DMS114 treated with DMSO at 0.1 percent for 48 hours (cell line): Measurements from ENCODE around the gene GSK3B.

Experiments
- DNase-seq: peaks from one replicate; lab custom pipeline; 2025; ENCODE audit not compliant: unreplicated experiment; lab: John Stamatoyannopoulos, UW

The GSK3B gene

DNA sequence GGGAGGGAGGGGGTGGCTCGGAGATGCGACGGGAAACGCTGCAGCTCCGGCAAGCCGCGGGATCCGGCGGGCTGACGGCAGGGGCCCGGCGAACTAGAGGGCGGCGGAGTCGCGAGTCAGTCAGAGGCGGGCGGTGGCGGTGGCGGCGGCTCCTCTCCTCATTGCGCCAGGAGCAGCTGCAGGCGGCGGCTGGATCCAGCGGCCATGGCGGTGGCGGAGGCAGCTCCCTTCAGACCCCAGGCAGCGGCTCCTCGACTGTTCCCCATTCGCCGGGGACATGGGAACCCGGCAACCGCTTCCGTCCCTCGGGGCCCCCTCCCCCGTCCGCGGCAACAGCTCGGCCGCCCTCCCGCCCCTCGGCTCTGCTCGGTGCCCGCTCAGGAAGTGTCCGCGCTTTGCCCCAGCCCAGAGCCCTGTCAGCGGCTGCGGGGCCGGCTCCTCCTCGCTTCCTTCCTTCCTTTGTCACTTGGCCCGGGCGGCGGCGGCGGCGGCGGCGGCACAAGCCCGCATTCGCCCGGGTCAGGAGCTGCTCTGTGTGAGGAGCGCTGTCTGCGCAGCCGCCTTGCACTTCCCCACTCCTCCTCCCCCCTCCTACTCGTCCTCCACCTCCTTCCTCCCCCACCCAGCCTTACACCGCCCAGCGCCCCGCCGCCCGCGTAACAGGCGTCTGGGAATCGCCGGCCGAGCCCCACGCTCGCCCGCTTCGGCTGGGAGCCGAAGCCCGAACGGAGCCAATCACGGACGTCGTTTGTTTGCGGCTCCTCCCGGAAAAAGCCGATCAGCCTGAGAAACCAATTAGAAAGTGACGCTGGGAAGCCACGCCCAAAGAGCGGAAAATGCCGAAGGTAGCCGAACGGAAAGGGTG is at the start of gene GSK3B:
GSK3B (minus strand) TSS at position 537 of the 865 bp plus-strand sequence. CDS start 1,013 bp downstream, outside the sequence.
- peak; percentile 41 for DNase-seq

DNA sequence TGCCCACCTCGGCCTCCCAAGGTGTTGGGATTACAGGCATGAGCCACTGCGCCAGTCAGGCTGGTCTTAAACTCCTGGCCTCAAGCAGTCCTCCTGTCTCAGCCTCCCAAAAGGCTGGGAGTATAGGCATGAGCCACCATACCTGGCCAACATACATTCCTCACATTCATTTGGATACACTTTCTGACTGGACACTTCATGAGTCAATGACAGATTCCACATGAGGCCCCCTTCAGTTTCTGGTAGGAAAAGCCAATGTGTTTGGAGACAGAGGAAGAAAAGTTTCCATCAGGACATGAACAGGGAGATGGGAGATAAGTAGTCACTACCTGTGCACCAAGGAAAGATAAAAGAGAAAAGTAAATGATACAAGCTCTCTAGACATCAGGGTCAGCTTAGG is 49.4 kb upstream of the GSK3B start:
- DNase-seq: no peak

DNA sequence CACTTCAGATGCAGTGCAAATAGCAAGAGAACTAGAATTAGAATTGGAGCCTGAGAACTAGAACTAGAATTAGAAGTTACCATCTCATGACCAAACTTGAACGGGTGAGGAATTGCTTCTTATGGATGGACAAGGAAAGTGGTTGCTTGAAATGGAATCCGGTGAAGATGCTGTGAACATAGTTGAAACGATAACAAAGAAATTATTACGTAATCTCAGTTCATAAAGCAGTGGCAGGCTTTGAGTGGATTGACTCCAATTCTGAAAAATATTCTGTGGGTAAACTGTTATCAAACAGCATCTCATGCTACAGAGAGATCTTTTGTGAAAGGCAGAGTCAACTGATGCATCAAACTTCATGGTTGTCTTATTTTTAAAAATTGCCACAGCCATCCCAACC is 48.0 kb upstream of the GSK3B start:
- no peak for DNase-seq

DNA sequence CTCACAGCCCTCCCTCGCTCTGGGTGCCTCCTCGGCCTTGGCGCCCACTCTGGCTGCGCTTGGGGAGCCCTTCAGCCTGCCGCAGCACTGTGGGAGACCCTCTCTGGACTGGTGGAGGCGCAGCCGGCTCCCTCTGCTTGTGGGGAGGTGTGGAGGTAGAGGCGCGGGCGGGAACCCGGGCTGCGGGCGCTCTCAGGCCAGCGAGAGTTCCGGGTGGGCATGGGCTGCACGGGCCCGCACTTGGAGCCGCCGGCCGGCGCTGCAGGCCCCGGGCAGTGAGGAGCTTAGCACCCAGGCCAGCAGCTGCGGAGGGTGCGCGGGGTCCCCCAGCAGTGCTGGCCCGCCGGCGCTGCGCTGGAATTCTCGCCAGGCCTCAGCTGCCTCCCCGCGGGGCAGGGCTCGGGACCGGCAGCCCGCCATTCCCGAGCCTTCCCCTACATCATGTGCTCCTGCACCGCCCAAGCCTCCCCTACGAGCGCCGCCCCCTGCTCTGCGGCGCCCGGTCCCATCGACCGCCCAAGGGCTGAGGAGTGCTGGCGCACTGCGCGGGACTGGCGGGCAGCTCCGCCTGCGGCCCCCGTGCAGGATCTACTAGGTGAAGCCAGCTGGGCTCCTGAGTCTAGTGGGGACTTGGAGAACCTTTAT is 46.0 kb upstream of the GSK3B start:
- no peak for DNase-seq

DNA sequence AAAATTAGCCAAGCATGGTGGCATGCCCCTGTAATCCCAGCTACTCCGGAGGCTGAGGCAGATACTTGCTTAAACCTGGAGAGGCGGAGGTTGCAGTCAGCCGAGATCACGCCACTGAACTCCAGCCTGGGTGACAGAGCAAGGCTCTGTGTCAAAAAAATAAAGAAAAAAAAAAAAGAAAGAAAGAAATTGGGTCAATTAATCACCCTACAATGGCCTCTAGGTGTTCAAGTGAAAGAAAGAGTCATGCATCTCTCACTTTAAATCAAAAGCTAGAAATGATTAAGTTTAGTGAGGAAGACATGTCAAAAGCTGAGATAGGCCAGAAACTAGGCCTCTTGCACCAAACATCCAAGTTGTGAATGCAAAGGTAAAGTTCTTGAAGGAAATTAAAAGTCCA is 44.9 kb upstream of the GSK3B start:
- DNase-seq: no peak

DNA sequence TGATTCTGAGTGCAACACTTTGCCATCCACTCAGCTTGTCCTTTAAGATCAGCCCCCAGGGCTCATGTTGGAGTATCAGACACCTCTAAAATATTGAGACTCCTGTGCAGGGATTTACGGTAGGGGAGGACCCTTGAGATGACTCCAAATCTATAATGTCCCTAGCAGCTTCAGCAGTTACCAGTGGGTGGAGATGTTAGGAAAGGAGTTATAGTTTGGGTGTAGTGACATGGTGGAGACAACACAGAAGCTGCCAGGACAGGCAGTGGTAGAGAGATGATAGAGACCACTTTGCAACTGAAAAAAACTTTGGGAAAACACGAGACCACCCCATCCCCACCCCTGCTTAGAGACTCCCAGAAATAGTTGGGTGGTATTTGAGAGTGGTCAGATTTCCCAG is 43.3 kb upstream of the GSK3B start:
- no peak for DNase-seq

DNA sequence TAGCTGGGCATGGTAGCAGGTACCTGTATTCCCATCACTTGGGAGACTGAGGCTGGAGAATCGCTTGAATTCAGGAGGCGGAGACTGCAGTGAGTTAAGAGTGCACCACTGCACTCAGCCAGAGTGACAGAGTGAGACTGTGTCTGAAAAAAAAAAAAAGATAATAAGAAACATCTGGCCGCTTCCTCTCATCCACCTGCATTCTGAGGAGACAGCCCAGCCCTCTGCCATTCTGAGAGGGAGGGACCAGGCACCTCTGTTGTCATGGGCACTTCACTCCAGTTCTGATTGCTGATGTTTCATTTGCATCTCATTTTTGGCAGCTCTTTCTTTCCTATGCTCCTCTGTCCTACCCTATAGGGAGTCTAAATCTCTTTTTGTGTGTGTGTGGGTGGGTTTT is 36.4 kb upstream of the GSK3B start:
- no peak for DNase-seq

DNA sequence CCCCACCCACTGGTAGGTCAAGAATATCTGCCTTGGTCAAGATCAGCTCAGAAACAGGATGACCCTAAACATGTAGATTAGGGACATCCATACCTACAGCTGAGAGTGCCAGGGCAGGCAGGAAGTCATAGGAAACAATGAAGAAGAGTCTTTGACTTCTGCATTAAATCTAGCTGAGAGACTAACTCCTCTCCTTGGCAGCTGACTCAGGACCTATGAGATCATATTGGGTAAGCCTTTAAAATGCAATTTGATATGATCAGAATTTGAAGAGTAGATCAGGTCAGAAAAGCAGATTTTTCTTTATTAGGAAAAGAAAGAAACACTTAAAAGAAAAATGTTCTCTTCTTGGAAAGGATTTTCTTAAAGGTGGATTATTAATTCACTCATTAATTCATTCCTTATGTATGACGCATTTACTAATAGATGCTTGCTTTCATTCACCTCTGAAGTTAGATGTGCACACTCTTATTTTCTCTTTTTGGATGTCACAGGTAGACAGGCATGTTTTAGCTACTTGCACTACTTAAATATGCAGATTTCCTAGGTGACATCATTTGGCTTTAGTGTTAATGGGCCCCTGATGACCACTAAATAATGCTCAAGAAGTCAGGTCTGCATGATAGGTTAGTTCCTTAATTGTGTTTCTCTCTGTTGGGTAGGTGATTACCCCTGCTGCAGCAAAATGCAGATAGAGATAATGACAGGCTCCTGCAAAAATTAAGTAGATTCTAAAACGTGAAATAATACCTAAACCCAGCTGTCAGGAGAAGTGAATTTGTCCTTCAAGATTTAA is 35.7 kb upstream of the GSK3B start:
- DNase-seq: no peak

DNA sequence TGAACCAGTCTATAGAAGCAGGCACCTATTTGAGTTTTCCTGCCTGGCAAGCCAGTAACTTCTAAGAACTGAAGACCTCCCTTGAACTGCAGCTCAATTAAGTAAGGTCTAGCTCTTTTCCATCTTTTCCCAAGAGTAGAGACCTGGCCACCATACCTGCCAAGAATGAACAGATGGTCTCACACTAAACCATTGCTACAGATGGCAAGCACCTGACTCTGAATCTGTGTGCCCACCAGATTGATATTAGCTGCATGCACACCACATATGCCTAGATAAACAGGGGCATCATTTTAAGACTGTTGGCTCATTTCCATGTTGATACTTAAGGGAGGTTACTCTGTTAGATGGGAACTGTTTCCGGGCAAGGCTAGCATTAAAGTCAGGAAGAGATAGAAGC is 34.8 kb upstream of the GSK3B start:
- DNase-seq: no peak

DNA sequence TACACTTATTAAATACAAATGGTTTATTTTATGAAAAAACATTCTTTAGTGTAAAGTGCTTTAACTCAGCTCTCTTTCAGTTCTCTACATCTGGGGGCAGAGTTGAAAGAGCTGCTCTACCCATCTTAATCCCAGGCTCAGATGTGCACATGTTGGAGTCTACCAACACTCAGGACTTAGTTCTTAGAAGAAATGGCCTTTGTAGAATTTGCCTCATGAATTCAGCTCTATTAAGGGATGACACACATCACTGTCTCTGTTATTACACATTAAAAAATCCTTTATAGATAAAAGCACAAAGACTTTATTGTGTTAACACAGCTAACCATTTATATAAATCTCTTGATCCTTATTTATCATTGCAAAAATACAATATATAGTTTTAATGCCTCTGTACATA is 31.7 kb upstream of the GSK3B start:
- DNase-seq: no peak

DNA sequence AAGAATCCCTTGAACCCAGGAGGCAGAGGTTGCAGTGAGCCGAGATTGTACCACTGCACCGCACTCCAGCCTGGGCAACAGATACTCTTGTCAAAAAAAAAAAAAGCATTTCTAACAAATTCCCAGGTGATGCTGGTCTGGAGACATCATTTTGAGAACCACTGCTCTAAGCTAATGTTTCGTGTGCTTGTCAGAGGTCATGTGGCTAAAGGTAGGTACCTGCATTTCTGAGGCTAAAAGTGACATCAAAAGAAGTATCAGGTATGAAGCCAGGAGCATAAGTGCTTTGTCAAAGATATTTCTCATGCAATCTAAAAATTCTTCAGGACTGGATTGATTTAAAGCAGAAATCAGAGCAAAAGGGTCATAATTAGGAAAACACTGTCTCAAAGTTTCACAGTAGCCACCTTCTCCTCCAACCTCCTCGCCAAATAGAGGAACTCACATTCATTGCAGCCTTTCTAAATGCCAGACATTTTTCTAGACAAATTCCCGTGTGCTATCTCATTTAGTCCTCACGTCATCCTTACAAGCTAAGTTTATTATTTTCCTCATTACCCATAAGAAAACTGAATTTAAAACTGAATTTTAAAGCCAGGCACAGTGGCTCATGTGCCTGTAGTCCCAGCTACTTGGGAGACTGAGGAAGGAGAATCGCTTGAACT is 25.7 kb upstream of the GSK3B start:
- DNase-seq: no peak

DNA sequence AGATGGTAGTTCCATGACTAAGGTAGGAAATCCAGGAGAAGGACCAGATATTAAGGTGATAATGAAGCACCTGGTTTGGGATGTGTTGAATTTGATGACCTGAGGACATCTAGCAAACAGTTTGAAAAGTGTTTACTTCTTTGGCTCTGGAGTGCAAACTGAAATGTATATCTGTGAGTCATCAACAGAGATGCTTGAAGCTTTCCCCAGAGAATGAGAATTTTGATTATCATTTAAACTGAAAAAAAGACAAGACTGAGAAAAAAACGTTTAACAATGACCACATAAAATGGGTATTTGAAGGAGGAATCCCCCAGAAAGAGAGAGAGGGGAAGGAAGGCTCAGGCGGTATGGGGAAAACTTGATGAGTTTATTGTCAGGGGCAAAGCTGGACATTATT is 20.7 kb upstream of the GSK3B start:
- no peak for DNase-seq

DNA sequence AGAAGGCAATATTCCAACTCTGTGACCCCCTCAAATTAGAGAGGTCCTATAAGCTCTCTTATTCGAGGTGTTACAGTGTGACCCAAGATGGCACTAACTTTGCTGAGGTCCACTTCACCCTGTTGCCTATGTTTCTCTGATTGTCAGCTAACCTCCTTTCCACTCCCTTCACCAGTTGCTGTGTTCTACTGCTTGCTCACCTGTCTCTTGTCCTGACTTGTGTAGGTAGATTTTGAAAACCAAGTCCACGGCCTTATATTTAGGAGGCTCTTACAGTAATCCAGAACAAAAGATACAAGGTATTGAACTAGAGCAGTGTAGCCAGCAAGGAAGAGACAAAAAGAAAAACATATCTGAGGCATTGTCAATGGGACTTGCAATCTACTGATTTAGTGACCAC is 20.1 kb upstream of the GSK3B start:
- DNase-seq: no peak

DNA sequence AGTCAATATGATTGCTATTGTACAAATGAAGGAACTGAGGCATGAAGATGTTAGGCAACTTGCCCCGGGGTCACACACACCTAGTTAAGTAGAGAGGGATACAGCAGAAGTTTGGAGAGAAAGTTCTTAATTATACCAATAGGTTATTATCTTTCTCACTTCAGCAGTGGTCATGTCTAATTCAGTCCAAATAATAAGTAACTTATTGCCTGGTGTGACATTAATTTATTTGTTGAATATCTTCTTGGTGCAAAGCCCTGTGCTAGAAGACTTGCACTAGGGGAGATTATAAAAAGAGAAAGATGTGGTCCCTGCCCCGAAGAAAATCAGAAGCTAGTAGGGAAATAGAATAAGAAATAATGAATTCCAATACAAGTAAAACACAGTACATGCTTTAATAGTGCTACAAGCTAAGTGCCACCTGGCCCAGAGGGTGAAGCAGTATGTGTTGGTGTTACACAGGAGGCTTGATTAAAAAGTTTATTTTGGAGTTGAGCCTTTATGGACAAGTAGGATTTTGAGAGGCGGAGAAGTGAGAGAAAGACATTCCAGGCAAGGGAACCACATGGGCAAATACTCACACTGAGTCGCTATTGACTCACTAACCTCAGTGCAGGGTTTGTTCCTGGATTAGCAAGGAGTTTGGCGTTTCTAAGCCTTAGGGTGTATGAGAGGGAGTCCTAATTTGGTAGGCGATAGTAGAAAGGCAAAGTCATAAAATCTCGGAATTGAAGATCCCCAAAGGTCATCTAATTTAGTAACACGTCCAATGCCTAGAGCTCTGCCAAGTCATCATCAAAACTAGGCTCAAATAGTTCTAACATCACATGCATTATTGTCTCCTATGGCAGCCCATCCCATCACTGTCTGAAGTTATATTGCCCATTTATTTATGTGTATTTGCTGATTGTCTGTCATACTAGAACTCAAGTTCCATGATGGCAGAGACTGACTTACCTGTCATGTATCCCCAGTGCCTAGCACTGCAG is 19.2 kb upstream of the GSK3B start:
- no peak for DNase-seq

DNA sequence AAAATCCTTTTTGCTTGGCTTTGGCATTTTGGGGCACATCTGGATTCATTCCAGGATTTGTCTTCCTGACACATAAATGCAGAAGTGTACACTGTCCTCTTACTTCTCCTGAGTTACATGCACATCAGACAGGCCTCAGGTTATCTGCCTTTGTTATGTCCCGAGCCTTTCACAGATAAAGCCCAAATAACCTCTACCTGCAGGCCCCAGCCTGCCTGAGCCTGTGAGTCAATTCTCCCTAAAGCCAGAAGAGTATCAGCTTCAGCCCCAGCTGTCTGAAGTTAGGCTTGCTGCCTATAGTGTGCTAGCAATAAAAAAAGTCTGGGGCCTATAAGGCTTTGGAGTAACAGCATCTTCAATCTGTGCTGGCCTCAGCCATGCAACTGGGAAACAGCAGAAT is 17.7 kb upstream of the GSK3B start:
- DNase-seq: no peak

DNA sequence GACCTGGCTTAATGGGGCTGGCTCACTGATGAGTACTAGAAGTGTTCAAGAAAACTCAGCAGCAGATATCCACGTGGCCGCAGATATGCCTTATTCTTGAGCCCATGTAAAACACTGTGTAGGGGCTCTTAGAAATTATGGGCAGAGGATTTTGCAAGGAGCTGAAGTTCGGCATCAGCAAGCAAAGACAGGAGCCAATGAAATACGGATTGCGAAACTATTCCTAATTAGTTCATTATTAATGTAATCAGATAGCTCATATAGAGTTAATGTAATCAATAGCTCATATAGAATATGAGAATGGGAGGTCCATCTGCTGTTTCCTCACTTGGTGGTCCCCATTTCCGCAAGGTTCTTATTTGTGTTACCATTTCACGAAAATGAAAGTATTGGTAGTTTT is 9.0 kb upstream of the GSK3B start:
- no peak for DNase-seq

DNA sequence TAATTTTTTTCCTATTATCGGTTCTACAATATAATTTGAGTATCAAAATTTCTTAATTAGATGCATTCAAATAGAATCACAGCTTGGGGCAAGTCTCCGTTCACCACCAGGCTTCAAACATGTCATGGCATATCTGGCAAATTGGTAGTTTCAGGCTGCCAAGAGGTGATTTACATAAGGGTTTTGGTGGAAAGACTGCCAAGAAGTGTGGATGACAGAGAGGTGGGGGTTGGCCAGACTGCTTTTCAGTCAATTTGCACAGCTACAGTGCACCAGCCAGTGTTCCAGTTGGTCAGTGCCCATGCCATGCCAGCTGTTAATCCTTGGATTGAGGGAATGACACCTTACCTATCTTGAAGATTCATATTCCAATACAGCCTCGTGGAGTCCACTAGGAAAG is 8.4 kb upstream of the GSK3B start:
- DNase-seq: no peak

DNA sequence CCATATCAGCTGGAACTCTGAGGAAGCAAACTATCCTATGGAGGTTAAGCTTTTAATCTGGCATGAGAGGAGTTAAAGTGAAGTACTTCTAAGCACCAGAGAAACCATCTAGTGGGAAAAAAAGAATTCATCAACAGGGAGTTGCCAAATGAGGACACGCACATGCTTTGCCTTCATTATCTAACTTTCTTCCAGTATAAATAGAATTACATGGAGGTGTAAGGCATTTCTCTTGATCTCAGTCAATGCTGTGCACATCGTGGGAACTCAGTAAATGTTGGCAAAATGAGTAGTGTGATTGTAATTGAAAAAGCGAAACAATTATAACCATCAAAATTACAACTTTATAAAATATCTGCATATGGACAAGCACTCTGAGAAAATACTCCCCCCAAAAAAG is 8.0 kb upstream of the GSK3B start:
- no peak for DNase-seq

DNA sequence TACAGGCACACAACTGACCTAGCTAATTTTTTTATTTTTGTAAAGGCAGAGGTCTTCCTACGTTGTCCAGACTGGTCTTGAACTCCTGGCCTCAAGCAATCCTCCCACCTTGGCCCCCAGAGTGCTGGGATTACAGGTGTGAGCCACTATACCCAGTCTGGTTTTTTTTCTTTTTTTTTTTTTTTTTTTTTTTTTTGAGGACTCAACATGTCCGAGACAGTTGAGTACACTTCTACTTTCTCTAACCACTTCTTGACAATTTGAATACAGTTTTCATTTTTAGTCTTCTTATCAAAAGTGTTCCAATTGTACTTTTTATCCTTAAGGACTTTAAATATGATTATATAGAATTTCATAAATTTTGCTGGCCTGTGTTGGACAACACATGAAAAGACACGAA is 7.4 kb upstream of the GSK3B start:
- no peak for DNase-seq

DNA sequence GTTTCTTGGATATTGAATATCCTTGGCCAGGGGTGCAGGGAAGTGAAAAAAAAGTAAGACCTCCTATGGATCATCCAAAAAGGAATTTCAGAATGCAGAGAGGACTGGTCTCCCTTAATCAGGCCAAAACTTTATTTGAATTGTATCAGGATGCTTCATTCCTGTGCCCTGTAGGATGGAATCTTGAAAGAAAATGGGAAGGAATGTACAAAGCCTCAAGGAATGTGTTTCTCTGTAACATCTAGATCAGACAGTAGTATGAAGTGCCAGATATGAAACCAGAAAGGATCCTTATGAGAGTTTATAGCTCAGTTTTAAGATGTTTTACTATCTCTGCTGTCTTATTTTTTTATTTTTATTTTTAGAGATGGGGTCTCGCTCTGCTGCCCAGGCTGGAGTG is 6.5 kb upstream of the GSK3B start:
- no peak for DNase-seq
